GM23338 (cell line): ENCODE data around the gene SNRNP200. TPM values are rescaled to one million over a fixed set of nuclear protein-coding genes. Genes with fewer than 3 reads are reported as not detected.

Experiments used
- ATAC-seq: fragments of 200-7000 bp; cut with Tn5 transposase; 3 replicates; pipeline ENCODE4 v1.9.1; 2020
- DNase-seq: peaks from one replicate; pipeline ENCODE4 v3.0.0-alpha.2; 2015; ENCODE audit warnings: low spot score
- H2AFZ ChIP-seq: fragments of 200-600 bp; sonication (generic); 2 replicates; pipeline ENCODE4 v1.8.0; 2016; ENCODE audit warnings: antibody characterized with exemption, mild to moderate bottlenecking, moderate library complexity
- H3F3A ChIP-seq: fragments of 200-600 bp; sonication (generic); replicated peaks from 2 replicates; pipeline ENCODE4 v1.8.0; 2017; ENCODE audit warnings: antibody characterized with exemption, mixed run types, low read depth
- H3K27ac ChIP-seq: fragments of 200-600 bp; sonication (generic); 2 replicates; pipeline ENCODE4 v1.6.1; 2016; ENCODE audit warnings: low read depth
- H3K27me3 ChIP-seq: fragments of 200-600 bp; sonication (generic); 2 replicates; pipeline ENCODE4 v1.8.0; 2016; ENCODE audit warnings: mild to moderate bottlenecking, mixed run types, moderate library complexity; ENCODE audit not compliant: insufficient read depth
- H3K36me3 ChIP-seq: fragments of 200-600 bp; sonication (generic); 2 replicates; pipeline ENCODE4 v1.8.0; 2016; ENCODE audit warnings: mild to moderate bottlenecking; ENCODE audit not compliant: insufficient read depth
- H3K4me1 ChIP-seq: fragments of 200-600 bp; sonication (generic); 2 replicates; pipeline ENCODE4 v1.8.0; 2016; ENCODE audit warnings: mild to moderate bottlenecking, moderate library complexity; ENCODE audit not compliant: insufficient read depth
- H3K4me2 ChIP-seq: fragments of 200-600 bp; sonication (generic); 2 replicates; pipeline ENCODE4 v1.7.1; 2017; ENCODE audit warnings: mixed run types
- H3K4me3 ChIP-seq: fragments of 200-600 bp; sonication (generic); 2 replicates; pipeline ENCODE4 v1.6.1; 2016; ENCODE audit warnings: mixed run types
- H3K79me2 ChIP-seq: fragments of 200-600 bp; sonication (generic); replicated peaks from 2 replicates; pipeline ENCODE4 v1.8.0; 2017; ENCODE audit warnings: mild to moderate bottlenecking; ENCODE audit not compliant: insufficient read depth
- H3K9me2 ChIP-seq: fragments of 200-600 bp; sonication (generic); 2 replicates; pipeline ENCODE4 v1.8.0; 2017; ENCODE audit not compliant: insufficient read depth
- H4K20me1 ChIP-seq: fragments of 200-600 bp; sonication (generic); replicated peaks from 2 replicates; pipeline ENCODE4 v1.8.0; 2017; ENCODE audit warnings: mild to moderate bottlenecking; ENCODE audit not compliant: insufficient read depth
- H3K27ac Mint-ChIP-seq: 2 replicates; pipeline ENCODE4 v1.8.0; 2020; ENCODE audit warnings: inconsistent platforms, mild to moderate bottlenecking, moderate library complexity, mixed read lengths
- H3K27me3 Mint-ChIP-seq: 3 replicates; pipeline ENCODE4 v1.8.0; 2022; ENCODE audit warnings: low read depth, mild to moderate bottlenecking, moderate library complexity, mixed read lengths, inconsistent platforms; ENCODE audit not compliant: insufficient read depth, poor library complexity
- H3K36me3 Mint-ChIP-seq: 3 replicates; pipeline ENCODE4 v1.8.0; 2021; ENCODE audit warnings: low read depth, mild to moderate bottlenecking, inconsistent platforms, moderate library complexity, mixed read lengths
- H3K4me1 Mint-ChIP-seq: 3 replicates; pipeline ENCODE4 v1.8.0; 2020; ENCODE audit warnings: mild to moderate bottlenecking, inconsistent platforms, mixed read lengths
- H3K4me3 Mint-ChIP-seq: 3 replicates; pipeline ENCODE4 v1.8.0; 2021; ENCODE audit warnings: moderate library complexity, mild to moderate bottlenecking, inconsistent platforms, mixed read lengths
- H3K9me3 Mint-ChIP-seq: 3 replicates; pipeline ENCODE4 v1.8.0; 2020; ENCODE audit warnings: moderate library complexity, mild to moderate bottlenecking, inconsistent platforms, mixed read lengths
- CTCF ChIP-seq, 2 experiments: fragments of 200-600 bp in 1 of 2; sonication (generic) in 1 of 2; conservative IDR thresholded peaks; 2 replicates each; pipeline versions ENCODE4 v1.5.1 to v1.6.1; 2016 to 2017; ENCODE audit warnings: antibody characterized with exemption in 2 of 2, low read depth in 2 of 2, mild to moderate bottlenecking in 2 of 2, moderate library complexity in 1 of 2
- JUNB ChIP-seq: IDR thresholded peaks from one replicate; pipeline ENCODE4 v1.6.1; 2016; ENCODE audit warnings: antibody characterized with exemption; ENCODE audit not compliant: unreplicated experiment
- NANOG ChIP-seq: IDR thresholded peaks from 2 replicates; pipeline ENCODE4 v1.6.1; 2016; ENCODE audit warnings: antibody characterized with exemption, borderline replicate concordance
- REST ChIP-seq: IDR thresholded peaks from one replicate; pipeline ENCODE4 v1.6.1; 2018; ENCODE audit warnings: antibody characterized with exemption; ENCODE audit not compliant: unreplicated experiment
- ZNF114 ChIP-seq: fragments of 250-450 bp; sonication (Bioruptor Pico); IDR thresholded peaks from 2 replicates; pipeline ENCODE4 v1.5.0; 2020; ENCODE audit warnings: mild to moderate bottlenecking, moderate library complexity
- polyA plus RNA-seq: library from polyadenylated mRNA; unstranded; fragments of >200 nt; fragmentation: Nextera tagmentation; extraction: Ambion mirVana; gene quantifications from 2 replicates; pipeline ENCODE4 v1.2.1, GENCODE V29; 2016
- total RNA-seq: library from RNA; depleted of rRNA; stranded (reverse); fragments of >200 nt; shearing (Covaris generic); gene quantifications from 2 replicates; pipeline ENCODE4 v1.2.3, GENCODE V29; 2014
- TF ChIP-seq, protein P1 (sequence below): fragments of 250-450 bp; sonication (Bioruptor Pico); IDR thresholded peaks from 2 replicates; pipeline ENCODE4 v1.5.0; 2020; ENCODE audit warnings: mild to moderate bottlenecking, moderate library complexity

SNRNP200 gene
- total and polyA plus RNA-seq, 2 experiments from 2014 or later, result 70.7 to 179 TPM

- DNase-seq (peak; percentile 66), ATAC-seq (peak; percentile 31)
- Mint-ChIP-seq H3K27me3 (peaks cover 12% of the 10 kb centered on the region), H3K4me1 (peaks cover 24% of the 10 kb centered on the region), H3K27ac (no peak overlapping the region; the same call in 1 of the 2 replicates), H3K4me3 (peak overlapping the region; percentile 100), H3K36me3 (peaks cover 31% of the 10 kb centered on the region), H3K9me3 (no peaks in the 10 kb centered on the region; the same call in 2 of the 3 replicates)
- peaks cover 42% of the 10 kb centered on the region for H4K20me1 ChIP-seq
- TF ChIP-seq NANOG (no peak), REST (no peak), CTCF (conservative IDR thresholded peaks at IDR 0.05; ENCODE audit: low read depth in 2 of 2) (no peak), ZNF114 (CRISPR knock-in tag) (no peak), JUNB (no peak)
- TF ChIP-seq, protein P1, sequence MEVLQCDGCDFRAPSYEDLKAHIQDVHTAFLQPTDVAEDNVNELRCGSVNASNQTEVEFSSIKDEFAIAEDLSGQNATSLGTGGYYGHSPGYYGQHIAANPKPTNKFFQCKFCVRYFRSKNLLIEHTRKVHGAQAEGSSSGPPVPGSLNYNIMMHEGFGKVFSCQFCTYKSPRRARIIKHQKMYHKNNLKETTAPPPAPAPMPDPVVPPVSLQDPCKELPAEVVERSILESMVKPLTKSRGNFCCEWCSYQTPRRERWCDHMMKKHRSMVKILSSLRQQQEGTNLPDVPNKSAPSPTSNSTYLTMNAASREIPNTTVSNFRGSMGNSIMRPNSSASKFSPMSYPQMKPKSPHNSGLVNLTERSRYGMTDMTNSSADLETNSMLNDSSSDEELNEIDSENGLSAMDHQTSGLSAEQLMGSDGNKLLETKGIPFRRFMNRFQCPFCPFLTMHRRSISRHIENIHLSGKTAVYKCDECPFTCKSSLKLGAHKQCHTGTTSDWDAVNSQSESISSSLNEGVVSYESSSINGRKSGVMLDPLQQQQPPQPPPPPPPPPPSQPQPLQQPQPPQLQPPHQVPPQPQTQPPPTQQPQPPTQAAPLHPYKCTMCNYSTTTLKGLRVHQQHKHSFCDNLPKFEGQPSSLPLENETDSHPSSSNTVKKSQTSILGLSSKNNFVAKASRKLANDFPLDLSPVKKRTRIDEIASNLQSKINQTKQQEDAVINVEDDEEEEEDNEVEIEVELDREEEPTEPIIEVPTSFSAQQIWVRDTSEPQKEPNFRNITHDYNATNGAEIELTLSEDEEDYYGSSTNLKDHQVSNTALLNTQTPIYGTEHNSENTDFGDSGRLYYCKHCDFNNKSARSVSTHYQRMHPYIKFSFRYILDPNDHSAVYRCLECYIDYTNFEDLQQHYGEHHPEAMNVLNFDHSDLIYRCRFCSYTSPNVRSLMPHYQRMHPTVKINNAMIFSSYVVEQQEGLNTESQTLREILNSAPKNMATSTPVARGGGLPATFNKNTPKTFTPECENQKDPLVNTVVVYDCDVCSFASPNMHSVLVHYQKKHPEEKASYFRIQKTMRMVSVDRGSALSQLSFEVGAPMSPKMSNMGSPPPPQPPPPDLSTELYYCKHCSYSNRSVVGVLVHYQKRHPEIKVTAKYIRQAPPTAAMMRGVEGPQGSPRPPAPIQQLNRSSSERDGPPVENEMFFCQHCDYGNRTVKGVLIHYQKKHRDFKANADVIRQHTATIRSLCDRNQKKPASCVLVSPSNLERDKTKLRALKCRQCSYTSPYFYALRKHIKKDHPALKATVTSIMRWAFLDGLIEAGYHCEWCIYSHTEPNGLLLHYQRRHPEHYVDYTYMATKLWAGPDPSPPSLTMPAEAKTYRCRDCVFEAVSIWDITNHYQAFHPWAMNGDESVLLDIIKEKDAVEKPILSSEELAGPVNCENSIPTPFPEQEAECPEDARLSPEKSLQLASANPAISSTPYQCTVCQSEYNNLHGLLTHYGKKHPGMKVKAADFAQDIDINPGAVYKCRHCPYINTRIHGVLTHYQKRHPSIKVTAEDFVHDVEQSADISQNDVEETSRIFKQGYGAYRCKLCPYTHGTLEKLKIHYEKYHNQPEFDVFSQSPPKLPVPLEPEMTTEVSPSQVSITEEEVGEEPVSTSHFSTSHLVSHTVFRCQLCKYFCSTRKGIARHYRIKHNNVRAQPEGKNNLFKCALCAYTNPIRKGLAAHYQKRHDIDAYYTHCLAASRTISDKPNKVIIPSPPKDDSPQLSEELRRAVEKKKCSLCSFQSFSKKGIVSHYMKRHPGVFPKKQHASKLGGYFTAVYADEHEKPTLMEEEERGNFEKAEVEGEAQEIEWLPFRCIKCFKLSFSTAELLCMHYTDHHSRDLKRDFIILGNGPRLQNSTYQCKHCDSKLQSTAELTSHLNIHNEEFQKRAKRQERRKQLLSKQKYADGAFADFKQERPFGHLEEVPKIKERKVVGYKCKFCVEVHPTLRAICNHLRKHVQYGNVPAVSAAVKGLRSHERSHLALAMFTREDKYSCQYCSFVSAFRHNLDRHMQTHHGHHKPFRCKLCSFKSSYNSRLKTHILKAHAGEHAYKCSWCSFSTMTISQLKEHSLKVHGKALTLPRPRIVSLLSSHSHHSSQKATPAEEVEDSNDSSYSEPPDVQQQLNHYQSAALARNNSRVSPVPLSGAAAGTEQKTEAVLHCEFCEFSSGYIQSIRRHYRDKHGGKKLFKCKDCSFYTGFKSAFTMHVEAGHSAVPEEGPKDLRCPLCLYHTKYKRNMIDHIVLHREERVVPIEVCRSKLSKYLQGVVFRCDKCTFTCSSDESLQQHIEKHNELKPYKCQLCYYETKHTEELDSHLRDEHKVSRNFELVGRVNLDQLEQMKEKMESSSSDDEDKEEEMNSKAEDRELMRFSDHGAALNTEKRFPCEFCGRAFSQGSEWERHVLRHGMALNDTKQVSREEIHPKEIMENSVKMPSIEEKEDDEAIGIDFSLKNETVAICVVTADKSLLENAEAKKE, result no peak
- no peak overlapping the region for H3K27ac ChIP-seq
- H3K4me2 ChIP-seq, result peak overlapping the region; percentile 93
- H3K4me1 ChIP-seq, result peaks cover 10% of the 10 kb centered on the region; the same call in 1 of the 2 replicates
- peaks cover 15% of the 10 kb centered on the region for H3K36me3 ChIP-seq
- peak overlapping the region; percentile 83; the same call in 1 of the 2 replicates for H2AFZ ChIP-seq
- H3K9me2 ChIP-seq, result no peaks in the 10 kb centered on the region
- H3K4me3 ChIP-seq, result peak overlapping the region; percentile 100
- peaks cover 55% of the 10 kb centered on the region for H3K79me2 ChIP-seq
- peaks cover 10% of the 10 kb centered on the region for H3F3A ChIP-seq
- no peaks in the 10 kb centered on the region for H3K27me3 ChIP-seq
These were observed 40.0 kb downstream of the SNRNP200 start for GRCh38 chr2:96265349-96265839.
